HEK293T (cell line): ENCODE results near the gene BAIAP2L1.
A peak's percentile ranks its signal among the peaks of the same experiment; 100 is the strongest.

Experiments
- CTCF ChIA-PET: fragments of 350-600 bp; formaldehyde crosslinking; extraction: SDS; loops from one replicate; lab custom pipeline; 2021; ENCODE audit warnings: antibody characterized with exemption, inconsistent platforms; lab: Yijun Ruan, JAX
- POLR2A ChIA-PET: fragments of 350-600 bp; formaldehyde crosslinking; extraction: SDS; loops from one replicate; lab custom pipeline; 2020; ENCODE audit warnings: antibody characterized with exemption, inconsistent platforms; lab: Yijun Ruan, JAX
- DNase-seq: peaks from one replicate; pipeline ENCODE4 v3.0.0; 2012; ENCODE audit warnings: mixed read lengths; ENCODE audit errors: extremely low spot score
- ARNT ChIP-seq: fragments of 450-650 bp; IDR thresholded peaks from 2 replicates; pipeline ENCODE4 v1.6.1; 2017; ENCODE audit warnings: mild to moderate bottlenecking
- BHLHE40 ChIP-seq: fragments of 450-650 bp; IDR thresholded peaks from 2 replicates; pipeline ENCODE4 v1.6.1; 2016; ENCODE audit warnings: mild to moderate bottlenecking, moderate library complexity, borderline replicate concordance
- CTBP1 ChIP-seq: fragments of 450-650 bp; IDR thresholded peaks from 2 replicates; pipeline ENCODE4 v1.6.1; 2016; ENCODE audit warnings: borderline replicate concordance
- ELF4 ChIP-seq: fragments of 450-650 bp; IDR thresholded peaks from 2 replicates; pipeline ENCODE4 v1.6.1; 2017; ENCODE audit warnings: antibody characterized with exemption
- FOXA1 ChIP-seq: fragments of 450-650 bp; IDR thresholded peaks from 2 replicates; pipeline ENCODE4 v1.6.1; 2016; ENCODE audit warnings: mild to moderate bottlenecking
- FOXK2 ChIP-seq: fragments of 450-650 bp; IDR thresholded peaks from 2 replicates; pipeline ENCODE4 v1.6.1; 2016; ENCODE audit warnings: mild to moderate bottlenecking
- FOXM1 ChIP-seq: fragments of 450-650 bp; IDR thresholded peaks from 2 replicates; pipeline ENCODE4 v1.6.1; 2017; ENCODE audit warnings: mild to moderate bottlenecking, borderline replicate concordance
- HDGF ChIP-seq: fragments of 450-650 bp; IDR thresholded peaks from 2 replicates; pipeline ENCODE4 v1.6.1; 2017; ENCODE audit warnings: antibody characterized with exemption, borderline replicate concordance
- L3MBTL2 ChIP-seq: fragments of 450-650 bp; conservative IDR thresholded peaks from 2 replicates; pipeline ENCODE4 v1.6.1; 2016; ENCODE audit warnings: mild to moderate bottlenecking
- LEF1 ChIP-seq: fragments of 450-650 bp; IDR thresholded peaks from 2 replicates; pipeline ENCODE4 v1.6.1; 2017; ENCODE audit warnings: mild to moderate bottlenecking, borderline replicate concordance
- NFRKB ChIP-seq: fragments of 450-650 bp; IDR thresholded peaks from 2 replicates; pipeline ENCODE4 v1.6.1; 2016; ENCODE audit warnings: mild to moderate bottlenecking, moderate library complexity
- SP1 ChIP-seq: fragments of 450-650 bp; IDR thresholded peaks from 2 replicates; pipeline ENCODE4 v1.6.1; 2017
- SUZ12 ChIP-seq: fragments of 450-650 bp; IDR thresholded peaks from 2 replicates; pipeline ENCODE4 v1.6.1; 2016; ENCODE audit warnings: mild to moderate bottlenecking
- TARDBP ChIP-seq: fragments of 450-650 bp; IDR thresholded peaks from 2 replicates; pipeline ENCODE4 v1.6.1; 2016
- ZNF384 ChIP-seq: fragments of 450-650 bp; IDR thresholded peaks from 2 replicates; pipeline ENCODE4 v1.6.1; 2016
- TF ChIP-seq, protein P1 (sequence below): fragments of 450-650 bp; IDR thresholded peaks from 2 replicates; pipeline ENCODE4 v1.6.1; 2016

BAIAP2L1 gene

DNA sequence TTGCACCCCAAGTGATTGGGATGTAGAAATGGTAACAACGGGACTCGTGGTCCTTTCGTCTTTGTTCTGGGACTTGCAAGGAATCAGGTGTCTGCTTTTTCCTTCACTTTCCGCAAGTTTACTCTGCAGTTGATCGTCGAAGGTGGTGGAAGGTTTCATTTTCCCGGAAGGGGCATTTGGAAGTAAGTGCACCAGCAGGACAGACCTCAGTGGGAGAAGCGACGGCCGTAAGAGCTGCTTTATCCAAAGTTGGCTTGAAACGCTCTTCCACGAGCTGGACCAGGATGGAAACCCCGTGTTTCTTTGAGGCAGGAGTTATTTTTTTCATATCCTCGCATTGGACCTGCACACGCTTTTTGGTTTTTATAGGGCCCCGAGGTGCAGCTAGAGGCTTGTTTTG, 118.2 kb downstream of the BAIAP2L1 start:
- no peak for DNase-seq
- no peak for TF ChIP-seq LEF1
- no peak for TF ChIP-seq NFRKB
- no peak for TF ChIP-seq FOXK2
- TF ChIP-seq BHLHE40 = no peak
- no peak for TF ChIP-seq ZNF384
- no peak for TF ChIP-seq ELF4
- no peak for TF ChIP-seq SP1
- TF ChIP-seq FOXM1 = no peak
- TF ChIP-seq ARNT = no peak
- no peak for TF ChIP-seq SUZ12
- TF ChIP-seq FOXA1 = no peak
- TF ChIP-seq, protein P1, sequence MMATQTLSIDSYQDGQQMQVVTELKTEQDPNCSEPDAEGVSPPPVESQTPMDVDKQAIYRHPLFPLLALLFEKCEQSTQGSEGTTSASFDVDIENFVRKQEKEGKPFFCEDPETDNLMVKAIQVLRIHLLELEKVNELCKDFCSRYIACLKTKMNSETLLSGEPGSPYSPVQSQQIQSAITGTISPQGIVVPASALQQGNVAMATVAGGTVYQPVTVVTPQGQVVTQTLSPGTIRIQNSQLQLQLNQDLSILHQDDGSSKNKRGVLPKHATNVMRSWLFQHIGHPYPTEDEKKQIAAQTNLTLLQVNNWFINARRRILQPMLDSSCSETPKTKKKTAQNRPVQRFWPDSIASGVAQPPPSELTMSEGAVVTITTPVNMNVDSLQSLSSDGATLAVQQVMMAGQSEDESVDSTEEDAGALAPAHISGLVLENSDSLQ = no peak
- CTCF ChIA-PET = no interaction called here
- POLR2A ChIA-PET = interaction anchor here (1.4 kb wide), 1 partner anchor 118 kb away, joined by 3 read pairs; the partner anchor contains the start of gene BAIAP2L1

DNA sequence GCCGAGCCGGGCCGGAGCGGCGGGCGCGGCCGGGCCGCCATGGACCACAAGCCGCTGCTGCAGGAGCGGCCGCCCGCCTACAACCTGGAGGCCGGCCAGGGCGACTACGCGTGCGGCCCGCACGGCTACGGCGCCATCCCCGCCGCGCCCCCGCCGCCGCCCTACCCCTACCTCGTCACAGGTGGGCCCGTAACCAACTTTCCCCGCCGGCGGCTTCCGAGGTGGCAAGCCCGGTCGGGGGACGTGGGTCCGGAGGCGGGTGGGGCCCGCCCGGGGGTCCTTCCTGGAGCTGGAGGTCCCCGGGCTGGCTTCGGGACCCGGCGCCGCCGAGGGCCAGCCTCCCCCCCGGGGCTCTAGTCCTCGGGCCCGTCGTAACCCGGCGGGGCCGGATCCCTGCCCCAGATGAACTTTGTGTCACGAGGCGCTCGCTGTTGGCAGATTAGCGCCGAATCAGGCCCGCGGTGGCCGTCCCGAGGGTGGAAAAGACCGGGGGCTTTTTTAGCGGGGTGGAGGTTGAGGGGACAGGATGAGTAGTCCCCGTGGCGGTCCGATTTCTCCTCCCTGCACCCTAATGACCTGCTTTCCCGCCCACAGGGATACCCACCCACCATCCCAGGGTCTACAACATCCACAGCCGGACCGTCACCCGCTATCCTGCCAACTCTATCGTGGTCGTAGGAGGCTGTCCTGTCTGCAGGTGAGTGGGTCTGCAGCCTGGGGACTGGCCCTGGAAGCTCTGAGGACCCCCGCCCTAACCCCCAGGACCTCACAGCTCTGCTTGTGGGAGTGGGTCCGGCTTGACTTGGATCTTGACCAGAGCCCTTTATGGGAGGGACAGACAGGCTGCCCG, 118.9 kb downstream of the BAIAP2L1 start:
- POLR2A ChIA-PET = interaction anchor here (1.4 kb wide), 1 partner anchor 119 kb away, joined by 3 read pairs; the partner anchor contains the start of gene BAIAP2L1
- CTCF ChIA-PET = no interaction called here
- no peak for TF ChIP-seq FOXA1
- no peak for TF ChIP-seq LEF1
- no peak for TF ChIP-seq FOXM1
- no peak for TF ChIP-seq TARDBP
- TF ChIP-seq CTBP1 = no peak
- no peak for TF ChIP-seq ARNT
- TF ChIP-seq ELF4 = no peak
- no peak for TF ChIP-seq SP1
- no peak for TF ChIP-seq BHLHE40
- TF ChIP-seq L3MBTL2 = no peak
- TF ChIP-seq NFRKB = no peak
- TF ChIP-seq SUZ12 = no peak
- no peak for TF ChIP-seq ZNF384
- DNase-seq = no peak

- CTCF ChIA-PET = no interaction called here
Measured at GRCh38 chr7:98280791-98281756, 119.8 kb downstream of the BAIAP2L1 start, which contains the start of gene BRI3. Gene BRI3, plus strand, starts transcription at chr7:98281686. Its CDS starts 110 bp downstream, at chr7:98281796.

GRCh38 chr7:98280296-98280695, 120.6 kb downstream of the BAIAP2L1 start:
- CTCF ChIA-PET = no interaction called here
- POLR2A ChIA-PET = no interaction called here
- DNase-seq = no peak
- TF ChIP-seq CTBP1 (no peak), LEF1 (no peak), FOXK2 (no peak), HDGF (no peak), FOXM1 (no peak), SUZ12 (no peak), SP1 (no peak), FOXA1 (no peak), ZNF384 (no peak), ELF4 (no peak), NFRKB (no peak), L3MBTL2 (no peak), BHLHE40 (no peak), TARDBP (no peak), ARNT (no peak)
- TF ChIP-seq, protein P1 = no peak

More at GRCh38 chr7:98280791-98281756, 119.8 kb downstream of the BAIAP2L1 start, which contains the start of gene BRI3:
- POLR2A ChIA-PET = interaction anchor here (1.4 kb wide), 1 partner anchor 120 kb away, joined by 3 read pairs; the partner anchor contains the start of gene BAIAP2L1
- TF ChIP-seq TARDBP = no peak
- TF ChIP-seq, protein P1 = peak; percentile 61
- peak; percentile 96 for DNase-seq

DNA sequence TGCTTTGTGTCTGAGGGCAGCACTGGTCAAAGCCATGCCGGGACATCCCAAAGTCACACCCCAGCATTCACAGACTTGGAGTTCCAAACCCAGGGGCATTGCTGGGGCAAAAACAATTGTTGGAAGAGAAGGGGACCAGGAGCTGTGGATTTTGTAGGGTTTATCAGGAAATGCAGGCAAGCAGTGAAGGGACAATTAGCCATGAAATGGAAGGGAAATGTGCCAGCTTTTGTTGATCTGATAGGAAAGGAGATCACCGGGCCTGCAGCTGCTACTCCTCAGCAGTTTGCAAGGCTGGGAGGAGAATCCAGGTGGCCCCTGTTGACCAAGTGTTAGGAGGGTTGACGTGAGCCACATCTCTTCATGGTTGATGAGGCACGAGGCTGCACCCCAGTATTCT, 122.0 kb downstream of the BAIAP2L1 start:
- CTCF ChIA-PET = no interaction called here
- TF ChIP-seq SP1 (no peak), SUZ12 (no peak), L3MBTL2 (no peak), CTBP1 (no peak), FOXK2 (no peak), HDGF (no peak), TARDBP (no peak), BHLHE40 (no peak), FOXM1 (no peak), FOXA1 (no peak), ZNF384 (no peak), ELF4 (no peak), LEF1 (no peak), NFRKB (no peak), ARNT (no peak)
- TF ChIP-seq, protein P1 = no peak
- DNase-seq = no peak
- POLR2A ChIA-PET = no interaction called here
